OCI-LY7 (cell line): ENCODE results near the gene GNB1L. TPM values are rescaled to one million over a fixed set of nuclear protein-coding genes. Genes with fewer than 3 reads are reported as not detected.

Experiments
- BruUV-seq: library from RNA; stranded (reverse); fragments of 400-500 nt; replicated peaks from 2 replicates; lab custom pipeline; 2021; lab: Mats Ljungman, UMichigan
- CTCF ChIA-PET: fragments of 300-600 bp; sonication (Branson Sonifier 250); formaldehyde crosslinking; loops from one replicate; lab custom pipeline; 2022; ENCODE audit warnings: antibody characterized with exemption; ENCODE audit not compliant: unreplicated experiment; lab: Charles Lee
- POLR2A ChIA-PET: fragments of 300-600 bp; sonication (Branson Sonifier 250); formaldehyde crosslinking; loops from one replicate; lab custom pipeline; 2022; ENCODE audit warnings: antibody characterized with exemption; lab: Charles Lee
- DNase-seq: peaks from one replicate; pipeline ENCODE4 v3.0.0-alpha.2; 2015; ENCODE audit warnings: low spot score
- H2AFZ ChIP-seq: fragments of 200-600 bp; sonication (generic), shearing (Covaris generic); 2 replicates; pipeline ENCODE4 v1.6.1; 2014; ENCODE audit warnings: mild to moderate bottlenecking, antibody characterized with exemption, low read length, moderate library complexity
- H3K27ac ChIP-seq: fragments of 200-600 bp; sonication (generic); 2 replicates; pipeline ENCODE4 v1.5.1; 2014; ENCODE audit warnings: mixed run types, low read depth, mild to moderate bottlenecking, moderate library complexity, low read length, inconsistent platforms; ENCODE audit not compliant: poor library complexity, severe bottlenecking
- H3K36me3 ChIP-seq: fragments of 200-600 bp; sonication (generic); 2 replicates; pipeline ENCODE4 v1.6.1; 2014; ENCODE audit warnings: mild to moderate bottlenecking, antibody characterized with exemption, low read length, moderate library complexity, mixed read lengths; ENCODE audit not compliant: insufficient read depth
- H3K4me1 ChIP-seq: fragments of 200-600 bp; sonication (generic); 2 replicates; pipeline ENCODE4 v1.5.1; 2014; ENCODE audit warnings: mild to moderate bottlenecking, low read length; ENCODE audit not compliant: insufficient read depth, poor library complexity, severe bottlenecking
- H3K4me2 ChIP-seq: fragments of 200-600 bp; sonication (generic); 2 replicates; pipeline ENCODE4 v1.6.1; 2014; ENCODE audit warnings: mild to moderate bottlenecking, low read length
- H3K4me3 ChIP-seq: fragments of 200-600 bp; sonication (generic); 2 replicates; pipeline ENCODE4 v1.5.1; 2014; ENCODE audit warnings: mild to moderate bottlenecking, low read depth, low read length; ENCODE audit not compliant: poor library complexity, severe bottlenecking
- H3K79me2 ChIP-seq: fragments of 200-600 bp; sonication (generic); 2 replicates; pipeline ENCODE4 v1.6.1; 2016; ENCODE audit warnings: low read depth, mild to moderate bottlenecking, low read length, moderate library complexity, mixed read lengths; ENCODE audit not compliant: insufficient read depth
- H3K9me2 ChIP-seq: fragments of 200-600 bp; sonication (generic); 2 replicates; pipeline ENCODE4 v1.6.1; 2016; ENCODE audit warnings: mild to moderate bottlenecking, low read length, mixed read lengths; ENCODE audit not compliant: insufficient read depth
- H3K9me3 ChIP-seq: fragments of 200-600 bp; sonication (generic); 2 replicates; pipeline ENCODE4 v1.6.1; 2014; ENCODE audit warnings: mild to moderate bottlenecking, mixed run types, low read length, mixed read lengths
- H4K20me1 ChIP-seq: fragments of 200-600 bp; sonication (generic); 2 replicates; pipeline ENCODE4 v1.6.1; 2014; ENCODE audit warnings: mild to moderate bottlenecking, antibody characterized with exemption, low read length, moderate library complexity, mixed read lengths; ENCODE audit not compliant: insufficient read depth
- EZH2phosphoT487 ChIP-seq: fragments of 200-600 bp; sonication (generic); IDR thresholded peaks from 2 replicates; pipeline ENCODE4 v1.6.1; 2018; ENCODE audit warnings: low read depth, borderline replicate concordance, mild to moderate bottlenecking, mixed run types, antibody characterized with exemption, low read length, moderate library complexity, mixed read lengths
- intact Hi-C: fragments of 100-400 bp; cut with micrococcal nuclease; formaldehyde crosslinking; loops from one replicate; pipeline ENCODE4 v1.10.0; 2022; ENCODE audit not compliant: unreplicated experiment
- total RNA-seq, 2 experiments: library from RNA; depleted of rRNA in 1 of 2; stranded (reverse); fragments of >200 nt in 1 of 2; shearing (Covaris generic) in 1 of 2; gene quantifications; 2 replicates each; pipeline ENCODE4 v1.2.3, GENCODE V29; 2014 to 2022
- TF ChIP-seq, protein P1 (sequence below): fragments of 200-600 bp; sonication (generic); conservative IDR thresholded peaks from 2 replicates; pipeline ENCODE4 v1.5.1; 2014; ENCODE audit warnings: mild to moderate bottlenecking, antibody characterized with exemption, low read length, moderate library complexity, mixed read lengths

GNB1L gene
- total RNA-seq, 2 experiments from 2014 or later = 13.1 to 26.7 TPM

DNA sequence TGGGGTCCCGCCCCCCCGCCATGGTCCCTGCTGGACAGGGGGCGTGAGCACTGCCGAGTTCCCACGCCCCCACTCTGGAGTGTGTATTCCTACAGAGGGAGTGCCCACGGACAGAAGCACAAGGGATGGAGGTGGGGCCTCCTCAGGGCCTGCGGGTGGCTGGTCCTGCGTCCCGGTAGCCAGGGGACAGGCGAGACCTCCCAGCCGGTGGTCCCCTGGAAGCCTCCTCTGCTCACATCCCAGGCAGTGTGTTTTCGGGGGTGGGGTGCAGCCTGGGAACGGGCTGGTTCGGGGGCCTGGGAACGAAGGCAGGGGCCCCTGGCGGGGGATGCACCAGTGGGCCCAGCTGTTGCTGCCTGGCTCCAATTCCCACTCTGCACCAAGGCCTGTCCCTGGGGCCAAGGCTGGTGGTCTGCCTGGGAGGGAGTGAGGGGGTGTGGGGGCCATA lies 115.2 kb downstream of the GNB1L start:
- Histone ChIP-seq H3K4me3 (no peak overlapping the region), H3K36me3 (no peaks in the 10 kb centered on the region), H2AFZ (no peak overlapping the region), H3K4me2 (no peak overlapping the region), H4K20me1 (no peaks in the 10 kb centered on the region), H3K9me2 (no peaks in the 10 kb centered on the region), H3K79me2 (no peaks in the 10 kb centered on the region), H3K4me1 (no peaks in the 10 kb centered on the region), H3K27ac (no peak overlapping the region), H3K9me3 (no peaks in the 10 kb centered on the region)
- TF ChIP-seq EZH2phosphoT487 = no peak
- TF ChIP-seq, protein P1, sequence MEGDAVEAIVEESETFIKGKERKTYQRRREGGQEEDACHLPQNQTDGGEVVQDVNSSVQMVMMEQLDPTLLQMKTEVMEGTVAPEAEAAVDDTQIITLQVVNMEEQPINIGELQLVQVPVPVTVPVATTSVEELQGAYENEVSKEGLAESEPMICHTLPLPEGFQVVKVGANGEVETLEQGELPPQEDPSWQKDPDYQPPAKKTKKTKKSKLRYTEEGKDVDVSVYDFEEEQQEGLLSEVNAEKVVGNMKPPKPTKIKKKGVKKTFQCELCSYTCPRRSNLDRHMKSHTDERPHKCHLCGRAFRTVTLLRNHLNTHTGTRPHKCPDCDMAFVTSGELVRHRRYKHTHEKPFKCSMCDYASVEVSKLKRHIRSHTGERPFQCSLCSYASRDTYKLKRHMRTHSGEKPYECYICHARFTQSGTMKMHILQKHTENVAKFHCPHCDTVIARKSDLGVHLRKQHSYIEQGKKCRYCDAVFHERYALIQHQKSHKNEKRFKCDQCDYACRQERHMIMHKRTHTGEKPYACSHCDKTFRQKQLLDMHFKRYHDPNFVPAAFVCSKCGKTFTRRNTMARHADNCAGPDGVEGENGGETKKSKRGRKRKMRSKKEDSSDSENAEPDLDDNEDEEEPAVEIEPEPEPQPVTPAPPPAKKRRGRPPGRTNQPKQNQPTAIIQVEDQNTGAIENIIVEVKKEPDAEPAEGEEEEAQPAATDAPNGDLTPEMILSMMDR = no peak
- CTCF ChIA-PET = no interaction called here
- DNase-seq = no peak
- intact Hi-C loops = no loop called here
- BruUV-seq = no TSS peak
- POLR2A ChIA-PET = no interaction called here

DNA sequence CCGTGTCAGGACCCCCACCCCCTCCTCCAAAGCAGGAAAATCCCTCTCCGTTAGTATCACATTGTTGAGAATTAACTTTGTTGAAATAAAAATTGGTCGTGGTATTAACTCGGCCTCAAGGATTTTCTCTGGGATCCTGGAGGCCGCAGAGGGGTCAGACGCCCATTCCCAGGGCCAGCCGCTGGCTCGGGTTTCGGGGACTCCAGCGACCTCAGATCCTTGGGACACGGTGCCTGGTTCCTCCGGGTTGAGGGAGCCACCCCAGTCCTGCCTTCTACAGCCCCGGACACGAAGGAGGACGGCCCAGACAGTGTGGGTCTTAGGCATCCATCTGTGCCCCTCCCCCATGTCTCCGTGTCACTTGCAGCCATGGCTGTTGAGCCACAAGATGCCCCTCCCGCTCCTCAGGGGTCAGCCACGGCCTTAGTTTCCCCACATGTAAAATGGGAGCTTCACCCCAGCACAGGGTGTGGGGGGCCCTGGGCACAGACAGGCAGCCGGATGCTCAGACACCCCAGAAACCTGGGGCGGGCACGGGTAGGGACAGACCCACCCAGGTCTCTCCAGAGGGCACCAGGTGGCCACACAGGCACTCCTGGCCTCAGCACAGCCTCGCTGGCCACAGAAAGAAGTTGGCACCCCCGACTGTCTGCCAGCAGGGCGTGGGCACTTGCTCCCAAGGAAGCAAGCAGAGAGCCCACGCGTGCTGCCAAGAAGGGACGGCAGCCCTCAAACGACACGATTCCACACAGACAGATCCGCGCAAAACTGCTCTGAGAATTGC lies 115.8 kb downstream of the GNB1L start:
- H2AFZ ChIP-seq = no peak overlapping the region
- CTCF ChIA-PET = no interaction called here
- no peaks in the 10 kb centered on the region for H3K4me1 ChIP-seq
- H3K4me2 ChIP-seq = no peak overlapping the region
- H3K79me2 ChIP-seq = no peaks in the 10 kb centered on the region
- no peaks in the 10 kb centered on the region for H3K9me3 ChIP-seq
- no peak overlapping the region for H3K27ac ChIP-seq
- TF ChIP-seq EZH2phosphoT487 = no peak
- TF ChIP-seq, protein P1 = no peak
- H4K20me1 ChIP-seq = no peaks in the 10 kb centered on the region
- POLR2A ChIA-PET = no interaction called here
- no peak for DNase-seq
- no peak overlapping the region for H3K4me3 ChIP-seq
- no peaks in the 10 kb centered on the region for H3K9me2 ChIP-seq
- no peaks in the 10 kb centered on the region for H3K36me3 ChIP-seq
- BruUV-seq = no TSS peak
- intact Hi-C loops = no loop called here
